Esophagus squamous epithelium (tissue), 4 donors: ENCODE data around the gene CDK10.

ENCODE experiments used
- POLR2A ChIP-seq, 4 donors: fragments of 450-650 bp; IDR thresholded peaks; one replicate each; pipeline ENCODE4 v1.6.1; 2017; ENCODE audit warnings: antibody characterized with exemption in 4 of 4, mild to moderate bottlenecking in 4 of 4, moderate library complexity in 3 of 4
- TF ChIP-seq, protein P1 (sequence below), 6 experiments: fragments of 450-650 bp in 4 of 6; fragments of 200-600 bp in 2 of 6; sonication (generic) in 2 of 6; IDR thresholded peaks; one replicate each; pipeline ENCODE4 v1.5.1; 2016 to 2019; ENCODE audit warnings: antibody characterized with exemption in 6 of 6, mild to moderate bottlenecking in 4 of 6, moderate library complexity in 4 of 6

DNA sequence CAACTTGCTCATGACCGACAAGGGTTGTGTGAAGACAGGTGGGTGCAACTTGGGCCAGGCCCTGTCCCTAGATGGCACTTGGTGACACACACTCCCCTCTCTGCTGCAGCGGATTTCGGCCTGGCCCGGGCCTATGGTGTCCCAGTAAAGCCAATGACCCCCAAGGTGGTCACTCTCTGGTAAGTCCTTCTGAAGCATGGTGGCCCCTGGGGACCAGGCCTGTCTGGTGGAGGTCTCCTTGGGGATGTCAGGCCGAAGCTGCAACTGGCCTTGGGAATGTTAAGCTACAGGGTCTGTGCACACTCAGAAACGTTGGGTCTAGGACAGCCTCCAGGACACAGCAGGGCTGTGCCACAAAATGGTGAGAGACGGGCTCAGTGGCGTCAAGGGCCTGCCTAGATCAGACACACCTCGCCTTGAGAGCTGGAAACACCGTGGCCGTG, 6.8 kb downstream of the CDK10 start:
- TF ChIP-seq, protein P1, sequence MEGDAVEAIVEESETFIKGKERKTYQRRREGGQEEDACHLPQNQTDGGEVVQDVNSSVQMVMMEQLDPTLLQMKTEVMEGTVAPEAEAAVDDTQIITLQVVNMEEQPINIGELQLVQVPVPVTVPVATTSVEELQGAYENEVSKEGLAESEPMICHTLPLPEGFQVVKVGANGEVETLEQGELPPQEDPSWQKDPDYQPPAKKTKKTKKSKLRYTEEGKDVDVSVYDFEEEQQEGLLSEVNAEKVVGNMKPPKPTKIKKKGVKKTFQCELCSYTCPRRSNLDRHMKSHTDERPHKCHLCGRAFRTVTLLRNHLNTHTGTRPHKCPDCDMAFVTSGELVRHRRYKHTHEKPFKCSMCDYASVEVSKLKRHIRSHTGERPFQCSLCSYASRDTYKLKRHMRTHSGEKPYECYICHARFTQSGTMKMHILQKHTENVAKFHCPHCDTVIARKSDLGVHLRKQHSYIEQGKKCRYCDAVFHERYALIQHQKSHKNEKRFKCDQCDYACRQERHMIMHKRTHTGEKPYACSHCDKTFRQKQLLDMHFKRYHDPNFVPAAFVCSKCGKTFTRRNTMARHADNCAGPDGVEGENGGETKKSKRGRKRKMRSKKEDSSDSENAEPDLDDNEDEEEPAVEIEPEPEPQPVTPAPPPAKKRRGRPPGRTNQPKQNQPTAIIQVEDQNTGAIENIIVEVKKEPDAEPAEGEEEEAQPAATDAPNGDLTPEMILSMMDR (IDR thresholded peaks at IDR 0.05), result no peak
- TF ChIP-seq POLR2A (IDR thresholded peaks at IDR 0.05), result no peak
